Loucy (cell line): ENCODE results near the gene PPP2R5C.

ENCODE experiments used
- EZH2phosphoT487 ChIP-seq: fragments of 200-600 bp; IDR thresholded peaks from 2 replicates; pipeline ENCODE4 v1.6.1; 2018; ENCODE audit warnings: antibody characterized with exemption, mild to moderate bottlenecking, moderate library complexity, borderline replicate concordance
- TF ChIP-seq, protein P1 (sequence below): fragments of 200-600 bp; sonication (generic); conservative IDR thresholded peaks from 2 replicates; pipeline ENCODE4 v1.5.1; 2014; ENCODE audit warnings: mild to moderate bottlenecking, antibody characterized with exemption, low read length

DNA sequence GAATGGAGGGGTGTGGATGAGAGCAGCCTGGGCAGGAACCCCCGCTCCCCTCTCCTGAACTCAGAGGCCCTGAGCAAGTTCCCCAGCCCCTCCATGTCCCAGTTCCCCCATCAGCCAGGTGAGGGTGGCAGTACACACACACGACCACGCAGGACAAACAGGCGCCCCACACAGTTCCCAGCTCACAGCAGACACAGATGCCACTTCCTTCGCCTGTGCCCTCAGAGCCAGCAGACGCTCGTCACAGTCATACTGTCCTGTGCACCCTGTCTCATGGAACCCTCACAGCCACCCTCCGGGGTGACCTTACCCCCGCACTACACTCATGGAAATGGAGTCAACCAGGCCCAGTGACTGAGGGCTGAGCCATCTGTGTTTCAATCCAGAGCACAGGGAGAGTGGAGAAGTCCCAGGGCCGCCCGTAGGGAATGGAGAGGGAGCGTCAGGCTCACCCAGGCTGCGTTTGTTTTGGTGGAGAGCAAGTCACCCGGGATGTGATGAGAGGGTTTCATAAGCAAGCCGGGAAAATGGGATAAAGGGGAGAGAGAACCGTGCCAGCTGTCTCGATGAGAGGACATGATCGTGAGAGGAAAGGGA, 155.4 kb downstream of the PPP2R5C start:
- TF ChIP-seq, protein P1, sequence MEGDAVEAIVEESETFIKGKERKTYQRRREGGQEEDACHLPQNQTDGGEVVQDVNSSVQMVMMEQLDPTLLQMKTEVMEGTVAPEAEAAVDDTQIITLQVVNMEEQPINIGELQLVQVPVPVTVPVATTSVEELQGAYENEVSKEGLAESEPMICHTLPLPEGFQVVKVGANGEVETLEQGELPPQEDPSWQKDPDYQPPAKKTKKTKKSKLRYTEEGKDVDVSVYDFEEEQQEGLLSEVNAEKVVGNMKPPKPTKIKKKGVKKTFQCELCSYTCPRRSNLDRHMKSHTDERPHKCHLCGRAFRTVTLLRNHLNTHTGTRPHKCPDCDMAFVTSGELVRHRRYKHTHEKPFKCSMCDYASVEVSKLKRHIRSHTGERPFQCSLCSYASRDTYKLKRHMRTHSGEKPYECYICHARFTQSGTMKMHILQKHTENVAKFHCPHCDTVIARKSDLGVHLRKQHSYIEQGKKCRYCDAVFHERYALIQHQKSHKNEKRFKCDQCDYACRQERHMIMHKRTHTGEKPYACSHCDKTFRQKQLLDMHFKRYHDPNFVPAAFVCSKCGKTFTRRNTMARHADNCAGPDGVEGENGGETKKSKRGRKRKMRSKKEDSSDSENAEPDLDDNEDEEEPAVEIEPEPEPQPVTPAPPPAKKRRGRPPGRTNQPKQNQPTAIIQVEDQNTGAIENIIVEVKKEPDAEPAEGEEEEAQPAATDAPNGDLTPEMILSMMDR, result no peak
- TF ChIP-seq EZH2phosphoT487, result no peak
